Panc1 (cell line): ENCODE measurements around the gene CPLANE2.

Experiments
- POLR2AphosphoS5 ChIP-seq: IDR thresholded peaks from 2 replicates; pipeline ENCODE4 v1.6.1; 2012; ENCODE audit warnings: mild to moderate bottlenecking, low read depth, low read length, moderate library complexity
- SIN3A ChIP-seq: IDR thresholded peaks from 2 replicates; pipeline ENCODE4 v1.6.1; 2012; ENCODE audit warnings: low read depth, mild to moderate bottlenecking, low read length, moderate library complexity, borderline replicate concordance; ENCODE audit not compliant: insufficient read depth
- TCF7L2 ChIP-seq: IDR thresholded peaks from 2 replicates; pipeline ENCODE4 v1.6.1; 2011; ENCODE audit warnings: mild to moderate bottlenecking, low read depth, low read length, inconsistent platforms
- TF ChIP-seq, protein P1 (sequence below): fragments of 450-650 bp; IDR thresholded peaks from 2 replicates; pipeline ENCODE4 v1.5.1; 2017; ENCODE audit warnings: mild to moderate bottlenecking
- TF ChIP-seq, protein P2 (sequence below), 2 experiments: IDR thresholded peaks; 2 replicates each; pipeline ENCODE4 v1.6.1; 2011 to 2012; ENCODE audit warnings: low read depth in 2 of 2, control low read depth in 1 of 2, low read length in 1 of 2, mild to moderate bottlenecking in 1 of 2, moderate library complexity in 1 of 2; ENCODE audit not compliant: insufficient read depth in 1 of 2

DNA sequence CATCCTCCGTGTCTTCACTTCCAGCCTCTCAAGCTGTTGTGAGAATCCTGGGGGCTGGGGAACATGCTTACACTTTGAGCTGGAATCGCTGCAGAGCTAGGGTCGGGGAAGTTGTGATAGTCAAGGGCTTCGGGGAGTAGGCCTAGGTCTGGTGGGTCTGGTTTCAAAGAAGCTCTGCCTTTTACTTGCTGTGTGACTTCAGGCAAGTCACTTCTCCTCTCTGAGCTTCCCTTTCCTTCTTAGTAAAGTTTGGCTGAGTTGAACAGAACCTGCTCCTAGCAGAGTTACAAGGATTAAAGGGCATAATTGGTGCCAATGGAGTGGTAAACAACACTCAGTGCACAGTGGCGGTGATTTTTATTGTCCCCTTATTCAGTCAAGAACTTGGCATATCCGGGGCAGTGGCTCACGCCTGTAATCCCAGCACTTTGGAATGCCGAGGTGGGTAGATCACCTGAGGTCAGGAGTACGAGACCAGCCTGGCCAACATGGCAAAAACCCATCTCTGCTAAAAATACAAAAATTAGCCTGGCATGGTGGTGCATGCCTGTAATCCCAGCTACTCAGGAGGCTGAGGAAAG, 50.2 kb downstream of the CPLANE2 start:
- TF ChIP-seq, protein P1, sequence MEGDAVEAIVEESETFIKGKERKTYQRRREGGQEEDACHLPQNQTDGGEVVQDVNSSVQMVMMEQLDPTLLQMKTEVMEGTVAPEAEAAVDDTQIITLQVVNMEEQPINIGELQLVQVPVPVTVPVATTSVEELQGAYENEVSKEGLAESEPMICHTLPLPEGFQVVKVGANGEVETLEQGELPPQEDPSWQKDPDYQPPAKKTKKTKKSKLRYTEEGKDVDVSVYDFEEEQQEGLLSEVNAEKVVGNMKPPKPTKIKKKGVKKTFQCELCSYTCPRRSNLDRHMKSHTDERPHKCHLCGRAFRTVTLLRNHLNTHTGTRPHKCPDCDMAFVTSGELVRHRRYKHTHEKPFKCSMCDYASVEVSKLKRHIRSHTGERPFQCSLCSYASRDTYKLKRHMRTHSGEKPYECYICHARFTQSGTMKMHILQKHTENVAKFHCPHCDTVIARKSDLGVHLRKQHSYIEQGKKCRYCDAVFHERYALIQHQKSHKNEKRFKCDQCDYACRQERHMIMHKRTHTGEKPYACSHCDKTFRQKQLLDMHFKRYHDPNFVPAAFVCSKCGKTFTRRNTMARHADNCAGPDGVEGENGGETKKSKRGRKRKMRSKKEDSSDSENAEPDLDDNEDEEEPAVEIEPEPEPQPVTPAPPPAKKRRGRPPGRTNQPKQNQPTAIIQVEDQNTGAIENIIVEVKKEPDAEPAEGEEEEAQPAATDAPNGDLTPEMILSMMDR, result no peak
- TF ChIP-seq, protein P2, sequence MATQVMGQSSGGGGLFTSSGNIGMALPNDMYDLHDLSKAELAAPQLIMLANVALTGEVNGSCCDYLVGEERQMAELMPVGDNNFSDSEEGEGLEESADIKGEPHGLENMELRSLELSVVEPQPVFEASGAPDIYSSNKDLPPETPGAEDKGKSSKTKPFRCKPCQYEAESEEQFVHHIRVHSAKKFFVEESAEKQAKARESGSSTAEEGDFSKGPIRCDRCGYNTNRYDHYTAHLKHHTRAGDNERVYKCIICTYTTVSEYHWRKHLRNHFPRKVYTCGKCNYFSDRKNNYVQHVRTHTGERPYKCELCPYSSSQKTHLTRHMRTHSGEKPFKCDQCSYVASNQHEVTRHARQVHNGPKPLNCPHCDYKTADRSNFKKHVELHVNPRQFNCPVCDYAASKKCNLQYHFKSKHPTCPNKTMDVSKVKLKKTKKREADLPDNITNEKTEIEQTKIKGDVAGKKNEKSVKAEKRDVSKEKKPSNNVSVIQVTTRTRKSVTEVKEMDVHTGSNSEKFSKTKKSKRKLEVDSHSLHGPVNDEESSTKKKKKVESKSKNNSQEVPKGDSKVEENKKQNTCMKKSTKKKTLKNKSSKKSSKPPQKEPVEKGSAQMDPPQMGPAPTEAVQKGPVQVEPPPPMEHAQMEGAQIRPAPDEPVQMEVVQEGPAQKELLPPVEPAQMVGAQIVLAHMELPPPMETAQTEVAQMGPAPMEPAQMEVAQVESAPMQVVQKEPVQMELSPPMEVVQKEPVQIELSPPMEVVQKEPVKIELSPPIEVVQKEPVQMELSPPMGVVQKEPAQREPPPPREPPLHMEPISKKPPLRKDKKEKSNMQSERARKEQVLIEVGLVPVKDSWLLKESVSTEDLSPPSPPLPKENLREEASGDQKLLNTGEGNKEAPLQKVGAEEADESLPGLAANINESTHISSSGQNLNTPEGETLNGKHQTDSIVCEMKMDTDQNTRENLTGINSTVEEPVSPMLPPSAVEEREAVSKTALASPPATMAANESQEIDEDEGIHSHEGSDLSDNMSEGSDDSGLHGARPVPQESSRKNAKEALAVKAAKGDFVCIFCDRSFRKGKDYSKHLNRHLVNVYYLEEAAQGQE (IDR thresholded peaks at IDR 0.05; ENCODE audit: insufficient read depth in 1 of 2, low read depth in 2 of 2, low read length in 1 of 2), result no peak
- TF ChIP-seq POLR2AphosphoS5 (no peak), SIN3A (no peak), TCF7L2 (no peak)
